Endodermal cell (in vitro differentiated cells): ENCODE results near the gene TDRD9. TPM values are rescaled to one million over a fixed set of nuclear protein-coding genes. Genes with fewer than 3 reads are reported as not detected.

Experiments used
- DNase-seq: peaks from one replicate; pipeline ENCODE4 v3.0.0-alpha.2; 2017
- H3K27ac ChIP-seq: 2 replicates; pipeline ENCODE4 v1.5.1; 2013; ENCODE audit warnings: mild to moderate bottlenecking, low read depth, low read length, moderate library complexity
- H3K27me3 ChIP-seq: 2 replicates; pipeline ENCODE4 v1.6.1; 2013; ENCODE audit warnings: mild to moderate bottlenecking, low read length, moderate library complexity; ENCODE audit not compliant: insufficient read depth, control insufficient read depth, poor library complexity, severe bottlenecking
- H3K36me3 ChIP-seq: 2 replicates; pipeline ENCODE4 v1.7.0; 2013; ENCODE audit warnings: mild to moderate bottlenecking, low read length, moderate library complexity; ENCODE audit not compliant: control insufficient read depth, insufficient read depth
- H3K4me1 ChIP-seq: one replicate; pipeline ENCODE4 v1.7.0; 2013; ENCODE audit warnings: low read length; ENCODE audit not compliant: control insufficient read depth, insufficient read depth
- H3K4me3 ChIP-seq: 2 replicates; pipeline ENCODE4 v1.5.1; 2013; ENCODE audit warnings: mild to moderate bottlenecking, low read length, moderate library complexity
- H3K9ac ChIP-seq: 2 replicates; pipeline ENCODE4 v1.6.1; 2013; ENCODE audit warnings: mild to moderate bottlenecking, low read length, moderate library complexity; ENCODE audit not compliant: poor library complexity, severe bottlenecking; ENCODE audit errors: extremely low read depth
- H3K9me3 ChIP-seq: 2 replicates; pipeline ENCODE4 v1.6.1; 2013; ENCODE audit warnings: mild to moderate bottlenecking, low read length, moderate library complexity; ENCODE audit not compliant: control insufficient read depth
- H3K27ac Mint-ChIP-seq: 2 replicates; pipeline ENCODE4 v1.8.0; 2020; ENCODE audit warnings: mixed read lengths
- H3K27me3 Mint-ChIP-seq: 2 replicates; pipeline ENCODE4 v1.8.0; 2021; ENCODE audit warnings: mild to moderate bottlenecking, mixed read lengths; ENCODE audit not compliant: insufficient read depth
- H3K36me3 Mint-ChIP-seq: 2 replicates; pipeline ENCODE4 v1.8.0; 2020; ENCODE audit warnings: low read depth, mixed read lengths
- H3K4me1 Mint-ChIP-seq: 2 replicates; pipeline ENCODE4 v1.8.0; 2020; ENCODE audit warnings: mixed read lengths
- H3K4me3 Mint-ChIP-seq: 2 replicates; pipeline ENCODE4 v1.8.0; 2020; ENCODE audit warnings: mild to moderate bottlenecking, moderate library complexity, mixed read lengths
- H3K9me3 Mint-ChIP-seq: 2 replicates; pipeline ENCODE4 v1.8.0; 2020; ENCODE audit warnings: mild to moderate bottlenecking, mixed read lengths
- WGBS, 2 experiments: methylation state at CpG; one replicate each; pipeline versions ENCODE4 v1.1.5 to v1.1.7; 2013; ENCODE audit warnings: missing lambda C conversion rate in 2 of 2, mixed read lengths in 1 of 2; ENCODE audit not compliant: insufficient coverage in 1 of 2, insufficient read length in 1 of 2; 5-methylcytosine and 5-hydroxymethylcytosine counted together
- total RNA-seq, 2 donors: library from RNA; stranded (reverse); fragmentation: NEBNext Ultra II Directional in 1 of 2; extraction: Animal tissue kit (Norgen Biotek cat#: 25700) in 1 of 2; gene quantifications; 2 replicates in 1 of 2; 3 replicates in 1 of 2; pipeline ENCODE4 v1.2.1, GENCODE V29; 2021
- TF ChIP-seq, protein P1 (sequence below): fragments of 200-600 bp; sonication (generic); conservative IDR thresholded peaks from 2 replicates; pipeline ENCODE4 v1.5.0; 2021; ENCODE audit warnings: antibody characterized with exemption, mild to moderate bottlenecking

TDRD9 gene
- total RNA-seq, 2 donors from 2014 or later = not detected

GRCh38 chr14:104019029-104019428 lies 90.8 kb downstream of the TDRD9 start:
- H3K9me3 Mint-ChIP-seq = peaks cover 2% of the 10 kb centered on the region
- no peak overlapping the region for H3K27ac Mint-ChIP-seq
- Histone ChIP-seq H3K27ac (no peak overlapping the region), H3K4me1 (no peaks in the 10 kb centered on the region), H3K36me3 (no peaks in the 10 kb centered on the region), H3K27me3 (peaks cover 8% of the 10 kb centered on the region), H3K9ac (no peak overlapping the region), H3K9me3 (no peaks in the 10 kb centered on the region), H3K4me3 (no peak overlapping the region)
- TF ChIP-seq, protein P1, sequence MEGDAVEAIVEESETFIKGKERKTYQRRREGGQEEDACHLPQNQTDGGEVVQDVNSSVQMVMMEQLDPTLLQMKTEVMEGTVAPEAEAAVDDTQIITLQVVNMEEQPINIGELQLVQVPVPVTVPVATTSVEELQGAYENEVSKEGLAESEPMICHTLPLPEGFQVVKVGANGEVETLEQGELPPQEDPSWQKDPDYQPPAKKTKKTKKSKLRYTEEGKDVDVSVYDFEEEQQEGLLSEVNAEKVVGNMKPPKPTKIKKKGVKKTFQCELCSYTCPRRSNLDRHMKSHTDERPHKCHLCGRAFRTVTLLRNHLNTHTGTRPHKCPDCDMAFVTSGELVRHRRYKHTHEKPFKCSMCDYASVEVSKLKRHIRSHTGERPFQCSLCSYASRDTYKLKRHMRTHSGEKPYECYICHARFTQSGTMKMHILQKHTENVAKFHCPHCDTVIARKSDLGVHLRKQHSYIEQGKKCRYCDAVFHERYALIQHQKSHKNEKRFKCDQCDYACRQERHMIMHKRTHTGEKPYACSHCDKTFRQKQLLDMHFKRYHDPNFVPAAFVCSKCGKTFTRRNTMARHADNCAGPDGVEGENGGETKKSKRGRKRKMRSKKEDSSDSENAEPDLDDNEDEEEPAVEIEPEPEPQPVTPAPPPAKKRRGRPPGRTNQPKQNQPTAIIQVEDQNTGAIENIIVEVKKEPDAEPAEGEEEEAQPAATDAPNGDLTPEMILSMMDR = no peak
- H3K36me3 Mint-ChIP-seq = no peaks in the 10 kb centered on the region
- 83 to 95% methylated on average over 1 of the region's 1 CpG for WGBS, 2 experiments
- no peaks in the 10 kb centered on the region for H3K4me1 Mint-ChIP-seq
- DNase-seq = no peak
- H3K27me3 Mint-ChIP-seq = no peaks in the 10 kb centered on the region
- no peak overlapping the region for H3K4me3 Mint-ChIP-seq

DNA sequence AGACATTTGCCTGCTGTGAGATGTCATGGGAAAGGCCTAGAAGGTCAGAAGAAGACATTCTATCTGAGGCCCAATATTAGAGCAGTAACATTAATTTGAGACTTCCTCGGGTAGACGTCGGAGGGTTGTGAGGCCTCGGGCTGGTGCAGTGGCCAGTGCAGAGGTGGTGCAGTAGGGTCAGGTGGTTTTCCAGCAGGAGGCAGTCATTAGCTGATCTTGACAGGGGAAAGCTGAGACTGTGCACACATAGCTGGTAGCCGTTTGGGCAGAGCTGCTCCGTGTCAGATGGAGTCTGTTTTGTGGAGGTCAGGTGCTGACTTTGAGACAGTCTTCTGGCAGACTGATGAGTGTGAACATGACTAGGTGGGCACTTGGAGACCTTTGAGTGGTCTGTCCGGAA lies 91.5 kb downstream of the TDRD9 start:
- no peak overlapping the region for H3K9ac ChIP-seq
- no peaks in the 10 kb centered on the region for H3K9me3 ChIP-seq
- no peak overlapping the region for H3K27ac ChIP-seq
- H3K4me1 ChIP-seq = no peaks in the 10 kb centered on the region
- no peaks in the 10 kb centered on the region for H3K4me1 Mint-ChIP-seq
- 82 to 91% methylated on average over 7 of the region's 7 CpGs for WGBS, 2 experiments
- H3K9me3 Mint-ChIP-seq = no peaks in the 10 kb centered on the region
- H3K4me3 ChIP-seq = no peak overlapping the region
- H3K36me3 ChIP-seq = no peaks in the 10 kb centered on the region
- no peak overlapping the region for H3K4me3 Mint-ChIP-seq
- no peaks in the 10 kb centered on the region for H3K27me3 Mint-ChIP-seq
- TF ChIP-seq, protein P1 = peak; percentile 55
- H3K36me3 Mint-ChIP-seq = no peaks in the 10 kb centered on the region
- peaks cover 8% of the 10 kb centered on the region for H3K27me3 ChIP-seq
- H3K27ac Mint-ChIP-seq = no peak overlapping the region
- DNase-seq = no peak

DNA sequence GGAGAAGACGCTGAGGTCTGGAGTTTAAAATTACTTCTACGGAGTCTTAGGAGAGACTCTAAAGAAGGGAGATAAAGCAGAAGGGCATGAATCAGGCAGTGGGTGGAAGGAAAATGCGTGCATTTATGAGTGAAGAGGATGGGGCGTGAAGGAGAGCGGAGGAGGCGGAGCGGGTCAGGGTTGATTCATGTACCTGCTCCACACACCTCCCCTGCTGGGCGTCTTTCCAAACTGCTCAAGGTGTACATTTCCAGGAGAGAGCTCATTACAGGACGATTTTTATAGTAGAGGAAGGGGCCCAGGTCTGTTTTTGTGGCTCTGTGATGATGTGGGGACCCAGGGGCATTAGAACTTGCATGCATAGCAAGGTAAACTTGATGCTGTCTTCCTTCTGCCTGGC lies 92.2 kb downstream of the TDRD9 start:
- Histone ChIP-seq H3K27me3 (peaks cover 8% of the 10 kb centered on the region), H3K36me3 (no peaks in the 10 kb centered on the region), H3K9ac (no peak overlapping the region), H3K4me3 (no peak overlapping the region), H3K27ac (no peak overlapping the region), H3K4me1 (no peaks in the 10 kb centered on the region), H3K9me3 (no peaks in the 10 kb centered on the region)
- H3K27ac Mint-ChIP-seq = no peak overlapping the region
- no peaks in the 10 kb centered on the region for H3K9me3 Mint-ChIP-seq
- no peak overlapping the region for H3K4me3 Mint-ChIP-seq
- WGBS, 2 experiments = 88 to 90% methylated on average over 8 to 9 of the region's 9 CpGs
- H3K36me3 Mint-ChIP-seq = no peaks in the 10 kb centered on the region
- DNase-seq = no peak
- TF ChIP-seq, protein P1 = no peak
- no peaks in the 10 kb centered on the region for H3K4me1 Mint-ChIP-seq
- H3K27me3 Mint-ChIP-seq = no peaks in the 10 kb centered on the region
